ENCODE data around the gene TMEM184A.

Gene TMEM184A

DNA sequence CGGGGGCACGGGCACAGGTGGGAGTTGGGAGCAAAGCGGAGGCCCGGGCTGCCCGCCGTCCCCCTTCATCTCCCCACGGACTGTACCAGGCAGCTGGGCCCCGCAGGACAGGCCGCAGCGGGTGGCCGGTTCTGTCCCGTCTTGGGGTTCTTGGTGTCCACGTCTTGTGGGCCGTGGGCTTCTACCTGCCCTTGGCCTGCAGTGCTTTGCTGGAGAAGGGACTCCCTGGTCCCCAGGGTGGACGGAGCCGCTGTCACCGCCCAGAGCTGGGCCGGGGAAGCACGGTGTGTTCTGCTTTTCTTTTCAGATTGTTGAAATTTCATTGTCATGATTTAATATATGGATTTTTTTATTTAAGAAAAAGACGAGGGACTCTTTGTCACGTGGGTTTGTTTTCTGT is 13.7 kb downstream of the TMEM184A start:
- H3K27ac ChIP-seq, result no peak overlapping the region
- DNase-seq (ENCODE audit: low read depth, low spot score), result no peak

DNA sequence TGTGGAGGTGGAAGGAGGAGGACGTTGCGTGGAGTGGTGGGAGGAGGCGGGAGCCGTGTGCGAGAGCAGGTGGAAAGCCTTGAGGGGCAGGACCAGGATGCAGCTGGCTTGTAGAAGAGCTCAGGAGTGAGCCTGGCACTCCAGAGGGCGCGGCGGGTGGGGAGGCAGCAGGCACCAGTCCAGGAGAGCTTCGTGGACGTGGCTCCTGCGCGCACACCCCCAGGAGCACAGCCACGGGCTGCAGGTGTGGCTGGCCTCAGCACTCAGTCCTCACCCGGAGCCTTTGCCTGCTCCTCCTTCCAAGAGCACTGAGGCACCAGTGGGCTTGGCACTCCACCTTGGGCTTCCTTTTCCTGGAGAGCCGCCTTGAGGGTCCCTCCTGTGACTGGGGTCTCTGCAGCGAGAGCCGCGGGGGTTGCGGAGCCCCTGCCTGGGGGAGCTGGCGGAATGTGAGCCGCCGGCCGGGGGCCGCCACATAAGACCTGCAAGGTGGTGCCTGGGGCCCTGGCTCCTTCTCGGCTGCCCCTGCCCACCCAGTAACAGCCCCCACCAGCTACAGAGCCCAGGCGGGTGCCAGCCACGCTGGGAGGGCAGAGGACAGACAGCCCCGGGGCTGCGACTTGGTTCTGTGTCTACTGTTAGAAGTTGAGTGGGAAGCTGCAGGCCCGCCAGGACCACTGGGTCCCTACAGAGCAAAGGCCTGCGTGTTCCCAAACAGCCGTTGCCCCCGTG is 14.4 kb downstream of the TMEM184A start:
- no peak overlapping the region for H3K27ac ChIP-seq
- DNase-seq (ENCODE audit: low read depth, low spot score), result no peak

DNA sequence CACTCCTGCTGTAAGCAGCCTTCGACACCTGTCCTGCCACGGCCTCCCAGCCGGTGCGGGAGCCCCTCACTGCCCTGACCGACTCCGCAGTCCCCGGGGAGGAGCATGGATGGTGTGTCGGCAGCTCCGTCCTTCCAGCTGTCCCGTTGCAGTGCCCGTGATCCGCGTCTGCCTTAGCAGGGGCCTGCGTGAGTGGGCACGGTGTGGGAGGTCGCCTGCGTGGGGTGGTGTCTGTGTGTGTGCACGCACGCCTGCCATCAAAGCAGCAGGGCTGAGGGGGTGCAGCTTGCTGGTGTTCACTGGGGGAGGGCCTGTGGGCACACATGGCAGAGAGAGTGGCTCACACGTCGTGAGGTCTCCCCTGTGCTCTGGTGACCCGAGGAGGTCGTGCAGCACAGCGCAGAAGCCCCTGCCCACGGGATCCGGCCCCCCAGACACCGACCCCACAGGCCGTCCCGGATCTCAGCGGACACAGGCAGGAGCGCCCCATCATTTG is 15.2 kb downstream of the TMEM184A start:
- no peak for DNase-seq (ENCODE audit: low read depth, low spot score)
- no peak overlapping the region for H3K27ac ChIP-seq

DNA sequence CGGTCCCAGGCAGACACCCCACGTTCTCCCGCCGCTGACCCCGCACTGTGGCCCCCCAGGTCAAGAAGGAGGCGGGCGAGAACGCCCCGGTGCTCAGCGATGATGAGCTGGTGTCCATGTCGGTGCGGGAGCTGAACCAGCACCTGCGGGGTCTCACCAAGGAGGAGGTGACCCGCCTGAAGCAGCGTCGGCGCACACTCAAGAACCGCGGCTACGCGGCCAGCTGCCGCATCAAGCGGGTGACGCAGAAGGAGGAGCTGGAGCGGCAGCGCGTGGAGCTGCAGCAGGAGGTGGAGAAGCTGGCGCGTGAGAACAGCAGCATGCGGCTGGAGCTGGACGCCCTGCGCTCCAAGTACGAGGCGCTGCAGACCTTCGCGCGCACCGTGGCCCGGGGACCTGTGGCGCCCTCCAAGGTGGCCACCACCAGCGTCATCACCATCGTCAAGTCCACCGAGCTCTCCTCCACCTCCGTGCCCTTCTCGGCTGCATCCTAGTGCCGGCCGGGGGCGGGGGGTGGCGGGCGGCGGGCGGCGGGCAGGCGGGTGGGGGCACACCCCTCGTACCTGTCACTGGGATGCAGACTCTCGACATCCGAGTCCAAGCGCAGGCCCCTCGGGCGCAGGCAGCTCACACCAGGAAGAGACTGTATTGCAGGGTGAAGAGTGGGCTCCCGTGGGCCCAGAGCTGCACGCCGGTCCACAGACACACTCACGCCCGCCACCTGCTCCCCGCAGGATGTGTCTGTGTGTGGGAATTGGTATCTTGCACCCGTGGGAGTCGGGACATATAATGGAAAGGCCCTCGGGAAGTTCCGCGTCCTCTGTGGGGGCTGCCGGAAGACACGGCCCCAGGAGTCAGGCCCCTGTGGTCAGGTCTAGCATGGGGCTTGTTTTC is 15.9 kb downstream of the TMEM184A start:
- H3K27ac ChIP-seq, result no peak overlapping the region
- no peak for DNase-seq (ENCODE audit: low read depth, low spot score)

DNA sequence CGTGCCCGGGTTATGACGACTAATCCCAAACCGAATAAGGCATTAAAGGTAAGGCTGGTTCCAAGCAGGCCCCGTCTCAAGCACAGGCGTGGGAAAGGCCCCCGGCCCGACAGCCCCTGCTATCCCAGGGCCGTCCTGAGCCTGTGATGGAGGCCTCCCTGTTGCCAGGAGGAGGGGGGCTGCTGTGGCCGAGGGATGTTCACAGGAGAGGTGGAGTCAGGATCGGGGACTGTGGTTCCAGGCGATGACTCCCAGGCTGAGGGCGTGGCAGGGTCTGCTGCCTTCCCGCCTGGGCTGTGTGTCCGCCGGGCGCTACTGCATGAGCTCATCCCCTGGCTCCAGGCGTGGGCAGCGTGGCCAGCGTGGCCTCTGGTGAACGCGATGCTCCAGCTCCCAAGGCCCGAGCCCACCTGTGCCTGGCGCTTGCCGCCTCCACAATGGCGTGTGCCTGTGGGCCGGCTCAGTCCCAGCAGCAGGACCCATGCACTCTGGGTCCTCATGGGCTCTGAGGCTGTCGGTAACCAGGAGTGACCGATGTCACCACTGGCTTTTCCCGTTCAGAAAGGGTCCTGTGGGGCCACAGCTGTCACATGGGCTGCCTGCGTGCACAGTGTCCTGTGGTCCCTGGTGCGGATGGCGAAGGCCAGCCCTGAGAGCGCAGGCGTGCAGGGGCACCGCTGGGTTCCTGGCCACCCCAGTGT is 16.7 kb downstream of the TMEM184A start:
- DNase-seq (ENCODE audit: low read depth, low spot score), result no peak
- no peak overlapping the region for H3K27ac ChIP-seq

DNA sequence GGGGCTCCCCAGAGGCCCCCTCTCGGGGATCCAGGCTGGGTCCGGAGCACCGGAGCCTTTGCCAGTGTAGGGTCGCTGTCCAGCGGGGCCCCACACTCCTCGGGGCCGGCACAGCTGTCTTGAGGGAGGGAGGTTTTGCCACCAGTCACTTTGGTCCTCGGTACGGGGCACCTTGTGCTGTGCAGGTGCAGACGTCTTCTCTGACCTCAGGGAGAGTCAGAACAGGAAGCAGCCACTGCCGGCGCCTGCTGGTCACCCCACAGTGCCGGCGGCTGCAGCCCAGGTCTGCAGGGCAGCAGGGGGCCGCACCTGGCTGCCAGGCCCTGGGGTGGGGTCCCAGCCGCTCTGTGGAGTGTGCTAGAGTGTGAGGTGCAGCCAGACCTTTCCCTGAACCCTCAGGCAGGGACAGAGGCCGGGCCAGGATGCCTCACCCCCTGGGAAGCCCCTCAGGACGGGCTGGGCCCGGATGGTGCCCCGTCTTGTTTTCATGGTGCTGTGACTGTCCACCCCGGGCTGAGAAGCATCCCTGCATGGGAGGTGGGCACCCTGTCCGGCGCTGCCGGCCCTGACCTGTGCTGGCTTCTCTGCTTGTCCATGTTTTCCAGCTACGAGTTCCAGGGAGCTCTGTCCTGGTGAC is 17.3 kb downstream of the TMEM184A start:
- H3K27ac ChIP-seq, result no peak overlapping the region
- no peak for DNase-seq (ENCODE audit: low read depth, low spot score)

DNA sequence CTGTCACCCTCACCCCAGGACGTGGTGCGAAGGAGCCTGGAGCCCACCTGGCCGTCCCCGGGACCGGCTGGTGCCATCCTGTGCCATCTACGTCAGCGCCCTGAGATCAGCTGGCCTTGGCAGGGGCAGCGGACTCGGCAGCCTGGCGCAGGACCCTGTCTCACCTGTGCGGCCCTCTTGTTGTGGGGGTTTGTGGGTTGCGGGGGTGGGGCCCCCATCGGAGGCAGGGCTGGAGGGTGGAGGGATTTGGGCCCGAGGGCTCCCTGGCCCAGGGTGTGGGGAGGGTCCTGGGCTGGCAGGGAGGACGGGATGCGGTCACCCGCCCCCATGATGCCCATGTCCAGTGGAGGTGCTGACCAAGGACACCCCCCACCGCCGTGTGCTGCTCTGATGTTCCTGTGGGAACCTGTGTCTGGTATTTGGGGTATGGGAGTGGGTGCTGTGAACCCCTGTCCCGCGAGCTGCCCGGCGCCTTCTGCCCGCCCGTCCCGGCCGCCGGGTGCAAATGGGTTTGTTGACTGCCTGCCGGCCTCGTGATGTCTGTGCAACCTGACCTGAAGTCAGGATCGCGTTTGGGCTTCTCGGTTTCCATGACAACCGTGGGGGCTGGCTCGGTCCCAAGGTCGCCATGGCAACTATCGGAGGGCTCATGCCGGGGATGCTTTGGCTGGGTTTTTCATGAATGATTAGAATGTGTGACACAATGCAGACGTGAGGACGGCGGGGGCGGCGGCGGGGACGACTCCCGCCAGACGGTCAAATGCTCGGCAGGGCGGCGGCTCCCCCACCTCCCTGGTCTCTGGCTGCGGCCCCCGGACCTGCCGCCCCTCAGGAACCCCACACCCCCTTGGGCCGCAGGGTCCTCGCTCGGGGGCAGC is 18.2 kb downstream of the TMEM184A start:
- peak overlapping the region; percentile 65 for H3K27ac ChIP-seq
- no peak for DNase-seq (ENCODE audit: low read depth, low spot score)

DNA sequence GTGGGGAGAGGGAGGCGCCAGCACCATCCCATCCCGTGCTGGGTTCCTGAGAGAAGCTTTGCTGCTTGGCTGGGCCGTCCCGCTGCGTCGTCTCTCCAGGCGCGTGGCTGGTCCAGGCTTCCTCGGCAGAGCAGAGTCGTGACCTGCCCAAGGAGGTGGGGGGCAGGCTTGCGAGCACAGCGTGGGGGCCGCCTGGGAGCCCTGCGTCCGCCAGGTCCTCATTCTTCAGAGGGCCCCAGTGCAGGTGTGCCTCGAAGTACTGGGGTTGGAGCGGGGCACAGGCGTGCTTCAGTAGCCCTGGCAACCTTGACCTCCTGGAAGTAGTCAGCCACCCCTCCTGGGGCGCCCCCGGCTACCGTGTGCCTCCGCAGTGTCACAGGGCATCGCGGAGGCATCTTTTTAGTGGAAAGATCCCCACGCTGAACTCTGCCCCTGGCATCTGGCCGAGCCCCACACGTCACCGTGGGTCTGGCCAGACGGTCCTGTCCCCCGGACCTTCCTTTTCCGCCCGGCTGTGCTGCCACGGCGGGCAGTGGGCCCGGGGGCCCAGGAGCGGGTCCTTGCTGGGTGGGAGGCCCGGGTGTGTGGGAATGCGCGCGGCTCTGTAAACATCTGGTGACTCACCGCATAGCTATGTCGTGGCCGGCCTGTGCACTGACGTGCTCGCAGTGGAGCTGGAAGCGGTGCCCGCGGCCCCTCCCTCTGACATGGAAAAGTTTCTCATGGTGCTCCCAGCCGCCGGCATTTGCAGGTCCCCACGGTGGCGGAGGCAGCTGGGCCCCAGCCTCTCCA is 19.1 kb downstream of the TMEM184A start:
- peak; percentile 55 for DNase-seq (ENCODE audit: low read depth, low spot score)
- H3K27ac ChIP-seq, result peak overlapping the region; percentile 65

DNA sequence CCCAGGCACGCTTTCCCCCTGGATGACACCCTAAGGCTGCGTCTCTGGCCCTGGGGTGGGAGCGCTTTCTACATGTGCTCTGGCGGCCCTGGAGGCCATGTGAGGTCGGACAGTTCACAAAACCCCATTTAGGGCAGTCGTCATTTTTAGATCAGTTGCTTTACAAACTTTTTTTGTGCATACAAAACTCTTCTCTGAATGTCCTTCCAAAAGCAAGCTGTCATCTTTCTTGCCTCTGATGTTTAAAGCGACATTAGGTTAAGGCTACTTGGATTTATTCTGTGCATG is 19.6 kb downstream of the TMEM184A start:
- peak overlapping the region; percentile 65 for H3K27ac ChIP-seq
- no peak for DNase-seq (ENCODE audit: low read depth, low spot score)

DNA sequence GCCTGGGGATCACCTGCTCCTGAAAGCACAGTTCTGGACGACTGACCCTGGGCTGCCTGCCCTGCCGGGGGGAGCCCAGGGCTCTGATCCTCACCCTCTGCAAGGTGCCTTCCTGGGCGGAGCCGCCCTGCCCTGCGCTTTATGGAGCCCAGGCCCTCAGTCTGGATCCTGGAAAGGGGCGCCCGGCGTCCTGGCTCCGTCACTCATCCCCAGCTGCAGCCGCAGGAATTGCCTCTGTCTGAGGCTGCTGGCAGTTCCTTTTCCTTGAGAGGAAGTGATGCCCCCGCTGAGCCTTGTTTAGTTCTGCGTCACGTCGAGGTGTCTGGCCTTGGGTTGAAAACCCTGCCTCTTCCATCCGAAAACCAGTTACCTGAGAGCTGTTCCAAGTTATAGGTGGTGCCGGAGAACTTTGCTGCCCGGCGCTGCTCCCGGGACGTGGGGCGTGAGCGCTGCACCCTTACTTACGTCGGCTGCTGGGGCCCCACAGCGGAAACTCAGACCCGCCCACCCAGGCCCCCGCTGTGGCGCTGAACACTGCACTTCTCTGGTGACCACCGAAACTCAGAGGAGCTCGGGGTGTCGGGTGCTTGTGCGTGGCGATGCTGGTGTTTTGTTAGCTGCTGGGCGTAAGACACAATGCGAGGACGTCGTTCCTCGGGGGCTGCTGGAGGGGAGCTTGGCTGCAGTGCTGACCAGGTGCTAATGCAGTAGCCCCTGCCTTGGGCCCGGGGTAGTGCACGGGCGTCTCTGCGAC is 20.1 kb downstream of the TMEM184A start:
- no peak overlapping the region for H3K27ac ChIP-seq

DNA sequence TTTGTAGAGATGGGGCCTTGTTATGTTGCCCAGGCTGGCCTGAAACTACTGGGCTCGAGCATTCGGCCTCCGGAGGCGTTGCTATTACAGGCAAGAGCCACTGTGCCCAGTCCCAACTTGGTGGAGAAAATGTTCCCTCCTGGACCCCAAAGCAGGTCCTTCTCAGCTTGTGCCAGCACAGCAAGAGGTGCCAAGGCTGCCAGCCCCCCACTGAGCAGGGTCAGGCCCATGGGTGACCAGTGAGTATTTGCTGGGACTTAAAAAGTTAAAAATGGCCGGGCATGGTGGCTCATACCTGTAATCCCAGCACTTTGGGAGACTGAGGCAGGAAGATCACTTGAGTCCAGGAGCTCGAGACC is 20.9 kb downstream of the TMEM184A start:
- H3K27ac ChIP-seq, result no peak overlapping the region
- DNase-seq (ENCODE audit: low read depth, low spot score), result no peak

More for the DNA sequence above, 20.1 kb downstream of the TMEM184A start:
- DNase-seq (ENCODE audit: low read depth, low spot score), result no peak

DNA sequence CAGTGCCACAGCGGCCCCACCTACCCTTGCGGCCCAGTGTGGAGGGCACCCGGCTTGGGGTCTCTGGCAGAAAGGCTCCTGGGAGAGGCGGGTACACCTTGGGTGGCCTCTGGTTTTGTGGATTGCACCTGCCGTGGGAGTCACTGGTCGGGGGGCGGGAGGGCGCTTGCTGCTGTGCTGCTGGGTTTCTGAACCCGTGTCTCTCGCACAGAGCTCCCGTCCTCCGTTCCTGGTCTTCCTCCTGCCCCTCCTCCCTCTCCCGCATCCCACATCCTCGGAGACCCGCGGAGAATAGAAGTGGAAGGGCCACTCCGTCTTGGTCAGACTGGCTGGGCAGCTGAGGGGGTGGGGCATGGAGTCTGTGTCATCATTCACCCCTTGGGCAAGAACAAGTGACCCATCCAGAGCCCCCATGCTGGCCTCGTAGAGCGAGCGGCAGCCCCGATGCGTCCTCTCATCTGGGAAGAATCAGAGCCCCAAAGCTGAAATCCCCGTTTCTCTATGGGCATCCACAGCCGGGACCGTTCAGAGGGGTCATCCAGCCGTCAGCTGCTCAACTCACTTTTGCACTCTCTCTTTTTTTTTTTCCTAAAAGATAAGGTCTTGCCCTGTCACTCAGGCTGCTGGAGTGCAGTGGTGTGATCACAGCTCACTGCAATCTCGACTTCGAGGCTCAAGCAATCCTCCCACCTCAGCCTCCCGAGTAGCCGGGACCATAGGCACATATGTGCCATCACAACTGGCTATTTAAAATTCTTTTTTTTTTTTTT is 21.5 kb downstream of the TMEM184A start:
- peak overlapping the region; percentile 99 for H3K27ac ChIP-seq

DNA sequence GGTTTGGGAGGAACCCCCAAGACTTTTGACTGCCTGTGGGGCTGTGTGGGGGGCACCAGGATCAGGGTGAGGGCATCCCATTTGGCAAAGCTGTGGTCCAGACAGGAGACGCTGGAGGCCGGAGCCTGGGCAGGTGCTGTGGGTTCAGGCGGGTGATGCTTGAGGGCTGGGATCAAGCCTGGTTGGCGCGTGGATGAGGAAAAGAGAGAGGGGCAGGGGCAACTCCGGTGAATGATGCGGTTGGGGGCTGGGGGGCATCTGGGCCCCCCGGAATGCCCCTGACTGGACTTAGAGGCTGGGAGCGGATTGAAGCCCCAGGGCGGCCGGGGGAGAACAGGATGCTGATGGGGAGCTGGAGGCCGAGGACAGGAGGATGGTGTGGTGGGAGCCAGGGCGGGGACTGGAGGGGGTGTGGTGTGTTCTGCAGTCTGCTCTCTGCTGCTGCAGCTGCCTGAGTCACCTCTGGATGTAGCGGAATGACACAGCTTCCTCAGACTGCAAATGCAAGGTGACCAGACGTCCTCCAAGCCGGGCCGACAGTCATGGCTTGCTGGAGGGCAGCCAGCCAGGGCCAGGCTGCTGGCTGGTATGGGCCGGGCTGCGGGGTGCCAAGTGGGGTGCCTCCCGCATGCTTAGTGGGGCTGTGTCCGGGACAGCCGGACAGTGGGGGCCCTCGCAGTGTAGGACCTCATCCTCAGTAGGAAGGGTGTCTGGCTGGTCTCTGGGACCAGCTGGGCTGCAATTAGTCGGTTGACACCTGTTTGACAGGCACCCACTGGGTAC is 22.3 kb downstream of the TMEM184A start:
- peak overlapping the region; percentile 99 for H3K27ac ChIP-seq
- peak; percentile 78 for DNase-seq (ENCODE audit: low read depth, low spot score)

More for the DNA sequence above, 21.5 kb downstream of the TMEM184A start:
- no peak for DNase-seq (ENCODE audit: low read depth, low spot score)

DNA sequence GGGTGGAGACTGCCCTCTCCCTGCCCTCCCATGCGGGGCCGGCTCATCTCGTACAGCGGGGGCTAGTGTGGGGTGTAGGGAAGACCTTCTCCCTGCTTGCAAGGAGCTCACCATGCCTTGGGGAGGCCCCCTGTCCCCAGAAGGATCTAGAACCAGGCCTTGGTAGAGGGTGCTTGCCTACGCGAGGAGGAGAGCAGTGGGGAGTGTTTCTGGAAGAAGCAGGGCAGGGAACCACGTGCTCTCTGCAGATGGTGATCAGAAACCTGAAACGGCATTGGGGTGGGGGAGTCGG is 22.8 kb downstream of the TMEM184A start:
- no peak for DNase-seq (ENCODE audit: low read depth, low spot score)
- peak overlapping the region; percentile 99 for H3K27ac ChIP-seq

DNA sequence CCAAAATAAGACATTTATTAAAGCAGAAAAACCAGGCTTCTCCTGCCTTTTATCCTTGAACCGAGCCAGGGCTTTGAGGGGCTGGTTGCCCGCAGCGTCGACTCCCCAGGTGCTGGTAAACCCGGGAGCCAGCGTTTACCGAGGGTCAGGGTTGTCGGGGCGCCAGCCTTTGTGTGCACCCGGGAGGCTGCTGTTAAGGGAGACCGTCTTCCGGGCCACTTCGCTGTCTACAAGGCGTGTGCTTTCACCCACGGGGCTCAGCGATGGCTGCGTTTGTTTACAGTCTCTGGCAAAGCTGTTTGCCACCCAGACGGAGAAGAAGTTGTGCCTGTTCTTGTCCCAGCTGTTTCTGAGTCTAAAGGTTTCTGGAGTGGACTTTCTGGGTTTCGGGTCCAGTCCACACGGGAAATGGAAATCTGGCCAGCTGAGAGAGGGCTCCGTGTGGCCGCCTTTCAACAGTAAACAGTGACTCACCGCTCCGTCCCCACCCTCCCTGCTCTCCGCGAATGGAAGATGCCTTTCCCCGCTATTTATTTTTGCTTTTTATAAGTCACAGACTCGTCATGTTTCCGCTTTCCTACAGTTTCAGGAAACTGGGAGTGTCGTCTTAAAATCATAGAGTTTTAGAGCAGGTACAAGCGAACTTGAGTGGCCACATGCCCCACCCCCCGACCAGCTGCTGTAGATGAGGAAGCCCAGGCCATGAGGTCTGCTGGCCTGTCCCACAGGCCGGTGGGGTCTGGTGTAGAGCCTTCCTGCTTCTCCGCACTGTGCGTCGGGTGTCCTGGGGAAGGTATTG is 23.4 kb downstream of the TMEM184A start:
- DNase-seq (ENCODE audit: low read depth, low spot score), result peak; percentile 87
- H3K27ac ChIP-seq, result peak overlapping the region; percentile 99

DNA sequence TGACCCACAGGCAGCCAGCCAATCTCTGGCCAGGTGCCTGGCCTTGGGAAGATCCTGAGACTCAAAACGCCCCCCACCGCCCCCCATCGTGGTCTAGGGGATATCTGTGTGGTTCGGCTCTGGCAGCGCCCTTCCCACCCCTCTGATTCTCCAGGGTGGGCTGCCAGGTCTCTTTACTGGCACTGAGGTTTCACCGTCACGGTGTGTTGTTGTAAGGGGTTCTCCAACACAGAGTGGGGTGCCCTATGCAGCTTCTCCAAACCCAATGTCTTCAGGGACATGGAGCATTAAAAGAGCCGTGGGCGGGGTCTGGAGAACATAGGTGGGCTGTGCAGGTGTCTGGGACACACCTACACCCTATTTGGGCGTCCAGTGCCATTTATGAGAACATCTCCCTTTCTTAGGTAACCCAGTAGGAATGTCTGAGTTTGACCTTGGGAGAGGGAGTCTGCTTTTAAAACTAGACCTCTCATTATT is 24.0 kb downstream of the TMEM184A start:
- H3K27ac ChIP-seq, result peak overlapping the region; percentile 99
- no peak for DNase-seq (ENCODE audit: low read depth, low spot score)

Data from epithelial cell of prostate (primary cell).